ENCODE data around the gene MAP2K3.

The MAP2K3 gene

GRCh38 chr17:21288571-21289017 is 4.1 kb downstream of the MAP2K3 start:
- TF ChIP-seq CTCF (IDR thresholded peaks at IDR 0.05; ENCODE audit: low read depth, low read length, missing control alignments), result peak; percentile 6
- DNase-seq (ENCODE audit: low read depth), result no peak

GRCh38 chr17:21289175-21289901 is 4.8 kb downstream of the MAP2K3 start:
- TF ChIP-seq CTCF (IDR thresholded peaks at IDR 0.05; ENCODE audit: low read depth, low read length, missing control alignments), result no peak
- no peak for DNase-seq (ENCODE audit: low read depth)
- no peak overlapping the region for H3K4me3 ChIP-seq (ENCODE audit: low read depth, low read length)

More at GRCh38 chr17:21288571-21289017, 4.1 kb downstream of the MAP2K3 start:
- peak overlapping the region; percentile 88 for H3K4me3 ChIP-seq (ENCODE audit: low read depth, low read length)

- TF ChIP-seq CTCF (IDR thresholded peaks at IDR 0.05; ENCODE audit: low read depth, low read length, missing control alignments), result no peak
- no peak for DNase-seq (ENCODE audit: low read depth)
- H3K4me3 ChIP-seq (ENCODE audit: low read depth, low read length), result no peak overlapping the region
Observed at GRCh38 chr17:21289902-21290571, 5.5 kb downstream of the MAP2K3 start.

GRCh38 chr17:21291357-21291756 is 6.8 kb downstream of the MAP2K3 start:
- TF ChIP-seq CTCF (IDR thresholded peaks at IDR 0.05; ENCODE audit: low read depth, low read length, missing control alignments), result no peak
- no peak overlapping the region for H3K4me3 ChIP-seq (ENCODE audit: low read depth, low read length)
- DNase-seq (ENCODE audit: low read depth), result no peak

- TF ChIP-seq CTCF (IDR thresholded peaks at IDR 0.05; ENCODE audit: low read depth, low read length, missing control alignments), result no peak
- DNase-seq (ENCODE audit: low read depth), result no peak
- no peak overlapping the region for H3K4me3 ChIP-seq (ENCODE audit: low read depth, low read length)
Observed at GRCh38 chr17:21291862-21292261, 7.4 kb downstream of the MAP2K3 start.

- no peak for TF ChIP-seq CTCF (IDR thresholded peaks at IDR 0.05; ENCODE audit: low read depth, low read length, missing control alignments)
- no peak for DNase-seq (ENCODE audit: low read depth)
- no peak overlapping the region for H3K4me3 ChIP-seq (ENCODE audit: low read depth, low read length)
Observed at GRCh38 chr17:21292867-21293830, 8.6 kb downstream of the MAP2K3 start.

Measured in GM12864 (cell line).